ENCODE measurements around the gene OR52E4.

OR52E4 gene

GRCh38 chr11:5928811-5929210, 48.4 kb downstream of the OR52E4 start:
- Histone ChIP-seq H2AFZ (ENCODE audit: low read length, unreplicated experiment) (no peak overlapping the region), H3K36me3 (ENCODE audit: insufficient read depth, low read length) (no peaks in the 10 kb centered on the region), H3K79me2 (ENCODE audit: control insufficient read depth, insufficient read depth, low read length, unreplicated experiment) (no peaks in the 10 kb centered on the region), H3K4me1 (ENCODE audit: control insufficient read depth, insufficient read depth, low read length, unreplicated experiment) (no peaks in the 10 kb centered on the region), H3K27me3 (ENCODE audit: insufficient read depth, low read length) (no peaks in the 10 kb centered on the region), H3K4me3 (ENCODE audit: low read depth, low read length) (no peak overlapping the region), H3K27ac (ENCODE audit: low read depth, low read length) (no peak overlapping the region)

GRCh38 chr11:5929571-5930368, 49.3 kb downstream of the OR52E4 start:
- Histone ChIP-seq H3K4me1 (ENCODE audit: control insufficient read depth, insufficient read depth, low read length, unreplicated experiment) (no peaks in the 10 kb centered on the region), H3K27me3 (ENCODE audit: insufficient read depth, low read length) (no peaks in the 10 kb centered on the region), H3K27ac (ENCODE audit: low read depth, low read length) (no peak overlapping the region), H3K4me3 (ENCODE audit: low read depth, low read length) (no peak overlapping the region), H3K79me2 (ENCODE audit: control insufficient read depth, insufficient read depth, low read length, unreplicated experiment) (no peaks in the 10 kb centered on the region), H2AFZ (ENCODE audit: low read length, unreplicated experiment) (no peak overlapping the region), H3K36me3 (ENCODE audit: insufficient read depth, low read length) (no peaks in the 10 kb centered on the region)

GRCh38 chr11:5930614-5931013, 50.2 kb downstream of the OR52E4 start:
- Histone ChIP-seq H3K79me2 (ENCODE audit: control insufficient read depth, insufficient read depth, low read length, unreplicated experiment) (no peaks in the 10 kb centered on the region), H3K36me3 (ENCODE audit: insufficient read depth, low read length) (no peaks in the 10 kb centered on the region), H3K4me1 (ENCODE audit: control insufficient read depth, insufficient read depth, low read length, unreplicated experiment) (no peaks in the 10 kb centered on the region), H3K27me3 (ENCODE audit: insufficient read depth, low read length) (no peaks in the 10 kb centered on the region), H3K4me3 (ENCODE audit: low read depth, low read length) (no peak overlapping the region), H2AFZ (ENCODE audit: low read length, unreplicated experiment) (no peak overlapping the region), H3K27ac (ENCODE audit: low read depth, low read length) (no peak overlapping the region)

GRCh38 chr11:5931061-5931460, 50.6 kb downstream of the OR52E4 start:
- Histone ChIP-seq H3K27me3 (ENCODE audit: insufficient read depth, low read length) (no peaks in the 10 kb centered on the region), H3K4me1 (ENCODE audit: control insufficient read depth, insufficient read depth, low read length, unreplicated experiment) (no peaks in the 10 kb centered on the region), H2AFZ (ENCODE audit: low read length, unreplicated experiment) (no peak overlapping the region), H3K27ac (ENCODE audit: low read depth, low read length) (no peak overlapping the region), H3K79me2 (ENCODE audit: control insufficient read depth, insufficient read depth, low read length, unreplicated experiment) (no peaks in the 10 kb centered on the region), H3K4me3 (ENCODE audit: low read depth, low read length) (no peak overlapping the region), H3K36me3 (ENCODE audit: insufficient read depth, low read length) (no peaks in the 10 kb centered on the region)

- H3K36me3 ChIP-seq (ENCODE audit: insufficient read depth, low read length) = no peaks in the 10 kb centered on the region
- H3K4me1 ChIP-seq (ENCODE audit: control insufficient read depth, insufficient read depth, low read length, unreplicated experiment) = no peaks in the 10 kb centered on the region
- no peaks in the 10 kb centered on the region for H3K79me2 ChIP-seq (ENCODE audit: control insufficient read depth, insufficient read depth, low read length, unreplicated experiment)
- H3K27ac ChIP-seq (ENCODE audit: low read depth, low read length) = no peak overlapping the region
- no peaks in the 10 kb centered on the region for H3K27me3 ChIP-seq (ENCODE audit: insufficient read depth, low read length)
- no peak overlapping the region for H2AFZ ChIP-seq (ENCODE audit: low read length, unreplicated experiment)
- no peak overlapping the region for H3K4me3 ChIP-seq (ENCODE audit: low read depth, low read length)
These were observed 52.2 kb downstream of the OR52E4 start for GRCh38 chr11:5932671-5933070.

- no peaks in the 10 kb centered on the region for H3K27me3 ChIP-seq (ENCODE audit: insufficient read depth, low read length)
- H2AFZ ChIP-seq (ENCODE audit: low read length, unreplicated experiment) = no peak overlapping the region
- H3K4me1 ChIP-seq (ENCODE audit: control insufficient read depth, insufficient read depth, low read length, unreplicated experiment) = no peaks in the 10 kb centered on the region
- H3K36me3 ChIP-seq (ENCODE audit: insufficient read depth, low read length) = no peaks in the 10 kb centered on the region
- H3K27ac ChIP-seq (ENCODE audit: low read depth, low read length) = no peak overlapping the region
- no peaks in the 10 kb centered on the region for H3K79me2 ChIP-seq (ENCODE audit: control insufficient read depth, insufficient read depth, low read length, unreplicated experiment)
- no peak overlapping the region for H3K4me3 ChIP-seq (ENCODE audit: low read depth, low read length)
These were observed 52.7 kb downstream of the OR52E4 start for GRCh38 chr11:5933116-5933515.
